ENCODE results near the gene CCDC40.

The CCDC40 gene

DNA sequence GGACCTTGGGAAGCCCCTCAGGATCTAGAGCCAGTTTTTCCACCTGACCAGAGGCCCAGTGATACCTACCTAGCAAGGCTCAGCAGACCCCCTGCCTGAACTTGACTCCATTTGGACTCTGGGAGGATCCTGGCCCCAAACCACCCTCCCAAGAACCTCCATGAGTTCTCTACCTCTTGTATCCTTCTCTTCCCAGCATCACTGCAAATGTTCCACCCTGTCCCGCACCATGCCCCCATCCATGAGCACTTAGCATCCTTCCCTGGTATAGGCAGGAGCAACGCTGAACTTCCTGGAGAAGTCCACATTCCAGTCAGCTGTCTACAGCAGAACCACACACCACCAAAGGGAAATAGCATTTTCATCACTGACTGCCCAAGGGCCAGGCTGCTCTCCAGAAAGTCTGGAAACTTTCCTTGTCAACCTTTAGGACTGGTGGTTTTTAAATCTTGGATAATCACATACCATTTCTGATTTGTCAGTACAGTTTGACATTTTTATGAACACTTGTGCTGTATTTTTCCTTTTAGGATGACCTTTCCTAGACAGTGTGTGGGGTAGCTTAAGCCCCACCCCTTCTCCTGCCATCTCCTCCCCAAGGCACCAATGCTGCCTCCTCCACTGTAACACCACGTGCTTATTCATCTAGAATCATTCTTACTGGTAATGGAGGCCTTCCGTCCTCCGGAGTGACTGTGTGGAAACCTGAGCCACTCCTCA lies 96.6 kb downstream of the CCDC40 start:
- Mint-ChIP-seq H3K9me3 (no peaks in the 10 kb centered on the region), H3K27ac (no peak overlapping the region), H3K4me3 (no peak overlapping the region), H3K36me3 (peaks cover 34 to 43% of the 10 kb centered on the region in 2 donors), H3K4me1 (no peaks in the 10 kb centered on the region), H3K27me3 (peaks cover 0 to 8% of the 10 kb centered on the region in 2 donors)
- ATAC-seq (replicated peaks) (no peak), DNase-seq (no peak)

- Mint-ChIP-seq H3K36me3 (peaks cover 37 to 47% of the 10 kb centered on the region in 2 donors), H3K4me3 (no peak overlapping the region), H3K4me1 (no peaks in the 10 kb centered on the region), H3K27me3 (peaks cover 0 to 7% of the 10 kb centered on the region in 2 donors), H3K9me3 (no peaks in the 10 kb centered on the region), H3K27ac (no peak overlapping the region)
- no peak for ATAC-seq (replicated peaks)
- DNase-seq: no peak
Observed at GRCh38 chr17:80133626-80133970, 97.2 kb downstream of the CCDC40 start.

DNA sequence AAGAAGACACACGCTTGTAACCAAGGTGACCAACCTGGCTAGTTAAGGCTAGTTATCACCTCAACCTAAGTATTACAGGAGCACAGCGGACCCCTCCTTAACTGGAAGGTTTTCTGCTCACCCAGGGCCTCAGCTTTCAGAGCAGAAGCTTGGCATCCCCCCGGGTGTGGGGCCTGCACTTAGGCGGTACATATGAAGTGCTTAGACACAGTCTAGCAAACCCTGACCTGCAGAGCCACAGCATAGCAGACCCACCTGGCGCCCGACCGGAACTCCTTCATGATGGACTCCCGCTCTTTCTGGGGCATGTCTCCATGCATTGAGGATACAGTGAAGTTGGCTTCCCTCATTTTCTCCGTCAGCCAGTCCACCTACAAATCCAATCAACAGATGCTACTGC lies 100.7 kb downstream of the CCDC40 start:
- Mint-ChIP-seq H3K4me1 (no peaks in the 10 kb centered on the region), H3K9me3 (no peaks in the 10 kb centered on the region), H3K27ac (no peak overlapping the region), H3K36me3 (peaks cover 51 to 70% of the 10 kb centered on the region in 2 donors), H3K27me3 (no peaks in the 10 kb centered on the region), H3K4me3 (no peak overlapping the region)
- ATAC-seq (replicated peaks): no peak
- no peak for DNase-seq

GRCh38 chr17:80138856-80139426 lies 102.5 kb downstream of the CCDC40 start:
- no peak overlapping the region for H3K4me3 Mint-ChIP-seq
- peaks cover 5 to 8% of the 10 kb centered on the region in 2 donors for H3K4me1 Mint-ChIP-seq
- ATAC-seq (replicated peaks): no peak
- DNase-seq: no peak
- peaks cover 39 to 60% of the 10 kb centered on the region in 2 donors for H3K36me3 Mint-ChIP-seq
- H3K27me3 Mint-ChIP-seq: no peaks in the 10 kb centered on the region
- H3K27ac Mint-ChIP-seq: no peak overlapping the region
- H3K9me3 Mint-ChIP-seq: no peaks in the 10 kb centered on the region

- no peaks in the 10 kb centered on the region for H3K9me3 Mint-ChIP-seq
- no peaks in the 10 kb centered on the region for H3K27me3 Mint-ChIP-seq
- H3K4me3 Mint-ChIP-seq: no peak overlapping the region
- ATAC-seq (replicated peaks) (no peak), DNase-seq (no peak)
- H3K36me3 Mint-ChIP-seq: peaks cover 42 to 53% of the 10 kb centered on the region in 2 donors
- H3K27ac Mint-ChIP-seq: no peak overlapping the region
- peaks cover 14 to 31% of the 10 kb centered on the region in 2 donors for H3K4me1 Mint-ChIP-seq
Observed at GRCh38 chr17:80141463-80142165, 105.2 kb downstream of the CCDC40 start.

DNA sequence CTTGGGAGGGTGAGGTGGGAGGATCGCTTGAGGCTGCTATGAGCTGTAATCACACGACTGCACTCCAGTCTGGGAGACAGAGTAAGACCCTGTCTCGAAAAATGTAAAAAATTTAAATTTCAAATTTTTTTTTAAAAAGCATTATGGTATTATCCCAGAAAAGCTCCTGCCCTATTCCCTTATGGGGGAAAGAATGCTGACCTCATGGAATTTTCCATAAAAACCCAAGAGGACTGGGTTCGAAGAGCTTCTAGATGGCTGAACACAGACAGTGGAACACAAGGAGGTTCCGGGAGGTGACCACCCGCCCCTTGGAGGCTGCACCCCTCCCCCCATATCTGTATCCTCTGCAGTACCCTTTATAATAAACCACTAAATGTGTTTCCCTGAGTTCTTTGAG lies 106.5 kb downstream of the CCDC40 start:
- ATAC-seq (replicated peaks) (no peak), DNase-seq (no peak)
- H3K9me3 Mint-ChIP-seq: no peaks in the 10 kb centered on the region
- no peak overlapping the region for H3K4me3 Mint-ChIP-seq
- H3K4me1 Mint-ChIP-seq: peaks cover 14 to 31% of the 10 kb centered on the region in 2 donors
- no peak overlapping the region for H3K27ac Mint-ChIP-seq
- H3K27me3 Mint-ChIP-seq: no peaks in the 10 kb centered on the region
- peaks cover 35 to 47% of the 10 kb centered on the region in 2 donors for H3K36me3 Mint-ChIP-seq

DNA sequence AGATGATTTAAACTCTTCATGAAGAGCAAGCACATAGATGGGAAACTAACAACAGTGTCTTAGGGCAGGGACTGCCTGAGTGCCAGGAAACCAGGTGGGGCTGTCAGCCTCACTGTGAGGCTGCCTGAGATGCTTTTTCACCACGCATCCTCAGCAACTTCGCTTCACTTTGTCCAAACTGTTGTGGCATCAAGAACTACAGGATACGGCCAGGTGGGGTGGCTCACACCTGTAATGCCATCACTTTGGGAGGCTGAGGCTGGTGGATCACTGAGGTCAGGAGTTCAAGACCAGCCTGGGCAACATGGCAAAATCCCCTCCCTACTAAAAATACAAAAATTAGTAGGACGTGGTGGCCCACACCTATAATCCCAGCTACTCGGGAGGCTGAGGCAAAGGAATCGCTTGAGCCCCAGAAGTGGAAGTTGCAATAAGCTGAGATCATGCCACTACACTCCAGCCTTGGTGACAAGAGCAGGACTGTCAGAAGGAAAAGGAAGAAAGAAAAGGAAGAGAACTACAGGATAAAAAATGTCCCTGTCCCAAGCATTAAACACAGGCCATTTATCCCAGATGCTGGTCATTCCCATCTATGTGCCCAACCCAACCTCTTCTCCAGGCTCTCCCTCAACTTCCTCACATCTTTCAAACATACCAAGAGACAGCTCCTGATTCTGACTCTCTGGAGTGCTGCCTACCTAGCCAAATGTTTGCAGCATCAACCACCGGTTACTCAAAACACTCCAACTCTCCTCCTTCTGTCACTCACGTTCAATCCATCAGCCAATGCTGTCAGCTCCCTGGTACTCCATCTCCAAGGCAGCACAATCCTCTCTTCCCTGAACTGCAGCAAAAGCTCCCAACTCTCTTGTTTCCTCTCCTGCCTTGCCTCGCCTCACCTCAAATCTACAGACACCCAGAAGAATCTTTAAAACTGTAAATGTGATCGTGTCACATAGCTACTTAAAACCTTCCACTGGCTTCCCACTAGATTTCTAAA lies 108.9 kb downstream of the CCDC40 start:
- Mint-ChIP-seq H3K4me3 (peak overlapping the region; percentile 89), H3K27ac (peak overlapping the region; percentile 43), H3K36me3 (peaks cover 14 to 27% of the 10 kb centered on the region in 2 donors), H3K4me1 (peaks cover 25 to 37% of the 10 kb centered on the region in 2 donors), H3K9me3 (no peaks in the 10 kb centered on the region), H3K27me3 (no peaks in the 10 kb centered on the region)
- ATAC-seq (replicated peaks) (no peak), DNase-seq (no peak)

DNA sequence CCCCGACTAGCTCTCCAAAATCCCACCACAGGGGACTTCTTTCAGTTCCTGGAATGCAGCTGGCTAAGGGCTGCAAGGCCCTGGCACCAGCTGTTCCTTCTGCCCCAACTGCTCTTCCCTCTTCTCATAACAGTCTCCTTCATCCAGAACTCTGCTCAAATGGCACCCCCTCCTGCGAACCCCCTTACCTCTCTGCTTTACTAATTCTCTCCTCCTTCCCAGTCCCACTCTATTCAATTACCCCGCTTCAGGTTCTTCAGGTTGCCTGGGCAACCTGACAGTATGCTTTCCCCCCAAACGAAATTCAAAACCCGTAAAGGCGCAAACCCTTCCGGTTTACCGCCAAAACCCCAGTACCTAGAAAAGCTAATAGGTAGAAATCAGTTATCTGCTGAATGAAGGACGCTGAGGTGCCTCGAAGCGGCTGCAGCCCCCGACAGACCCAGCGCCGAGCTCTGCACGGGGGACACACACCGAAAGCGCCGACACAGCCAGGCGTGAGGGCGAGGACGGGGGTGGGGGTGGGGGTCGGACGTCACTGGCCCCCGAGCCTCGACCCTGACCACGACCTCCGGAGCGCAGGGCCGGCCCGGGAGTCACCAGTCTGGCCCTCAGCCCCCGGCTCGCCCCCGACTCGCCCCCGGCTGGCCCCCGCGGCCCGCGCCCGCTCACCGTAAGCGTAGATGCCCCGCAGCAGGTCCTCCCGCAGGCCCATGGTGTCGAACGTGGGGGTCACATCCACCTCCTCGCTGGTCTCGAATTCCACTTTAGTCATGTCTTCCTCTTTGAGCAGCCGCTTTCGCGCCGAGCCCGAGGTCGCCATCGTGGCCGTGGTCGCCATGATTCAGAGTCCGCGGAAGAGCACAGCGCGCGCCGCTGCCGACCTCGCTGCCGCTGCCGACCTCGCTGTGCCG lies 109.9 kb downstream of the CCDC40 start:
- Mint-ChIP-seq H3K9me3 (no peaks in the 10 kb centered on the region), H3K4me1 (peaks cover 25 to 37% of the 10 kb centered on the region in 2 donors), H3K36me3 (peaks cover 14 to 24% of the 10 kb centered on the region in 2 donors), H3K27me3 (no peaks in the 10 kb centered on the region), H3K4me3 (peak overlapping the region; percentile 89 to 97), H3K27ac (peak overlapping the region; percentile 98)
- DNase-seq (no peak), ATAC-seq (replicated peaks) (peak; percentile 6)

DNA sequence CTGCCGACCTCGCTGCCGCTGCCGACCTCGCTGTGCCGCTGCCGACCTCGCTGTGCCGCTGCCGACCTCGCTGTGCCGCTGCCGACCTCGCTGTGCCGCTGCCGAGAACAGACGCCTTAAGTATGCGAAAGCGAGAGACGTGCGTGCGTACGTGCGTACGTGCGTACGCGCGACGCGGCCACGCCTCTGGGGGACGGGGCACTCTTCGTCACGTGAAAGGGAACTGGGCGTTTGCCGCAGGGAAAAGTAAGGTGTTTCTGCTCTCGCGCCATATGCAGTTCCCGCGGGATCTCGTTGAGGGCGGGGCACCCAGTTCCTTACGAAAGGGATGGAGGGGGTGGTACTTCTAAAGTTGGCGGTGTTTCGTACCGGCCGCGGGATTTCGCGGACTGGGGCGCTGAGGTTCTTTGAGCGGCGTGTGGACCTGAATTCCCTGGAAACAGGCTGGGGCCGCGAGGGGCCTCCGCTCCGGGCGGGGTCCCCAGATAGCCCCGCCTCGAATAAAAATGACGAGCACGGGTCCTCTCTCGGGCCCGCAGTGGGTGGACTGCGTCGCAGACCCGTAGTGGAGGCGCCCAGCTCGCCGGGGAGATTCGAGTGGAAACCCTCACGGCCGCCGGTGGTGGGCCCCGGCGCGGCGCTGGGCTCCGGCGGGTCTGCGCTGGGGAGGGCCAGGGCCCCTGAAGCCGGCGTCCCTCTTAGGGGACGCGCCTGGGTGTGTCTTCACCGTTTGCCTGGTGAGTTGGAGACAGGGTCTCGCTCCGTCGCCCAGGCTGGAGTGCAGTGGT lies 110.8 kb downstream of the CCDC40 start, which contains the start of gene EIF4A3:
TSS of gene EIF4A3 (minus strand) at position 94 of the 788 bp plus-strand sequence. CDS start 167 bp downstream, outside the sequence.
- H3K36me3 Mint-ChIP-seq: peaks cover 14 to 18% of the 10 kb centered on the region in 2 donors
- peak within 1 kb of the TSS; percentile 89 to 97 for H3K4me3 Mint-ChIP-seq
- peaks cover 24 to 43% of the 10 kb centered on the region in 2 donors for H3K4me1 Mint-ChIP-seq
- ATAC-seq (replicated peaks) (peak; percentile 91 to 95), DNase-seq (peak; percentile 97)
- peak within 1 kb of the TSS; percentile 98 for H3K27ac Mint-ChIP-seq
- no peaks in the 10 kb centered on the region for H3K27me3 Mint-ChIP-seq
- H3K9me3 Mint-ChIP-seq: no peaks in the 10 kb centered on the region
